HepG2 (cell line): Measurements from ENCODE around the gene JAGN1. TPM values are rescaled to one million over a fixed set of nuclear protein-coding genes. Genes with fewer than 3 reads are reported as not detected.

Experiments used
- GLI4 ChIP-seq: sonication (generic); formaldehyde crosslinking; IDR thresholded peaks from 2 replicates; pipeline ENCODE4 v1.5.1; 2020; ENCODE audit warnings: missing genetic modification reagents, mild to moderate bottlenecking, moderate library complexity, borderline replicate concordance
- HOMEZ ChIP-seq: IDR thresholded peaks from 2 replicates; pipeline ENCODE4 v1.6.1; 2016; ENCODE audit warnings: low read depth
- IRF2 ChIP-seq: IDR thresholded peaks from 2 replicates; pipeline ENCODE4 v1.6.1; 2018; ENCODE audit warnings: missing genetic modification reagents, missing compliant biosample characterization
- JDP2 ChIP-seq: sonication (generic); formaldehyde crosslinking; IDR thresholded peaks from 2 replicates; pipeline ENCODE4 v1.8.1; 2022; ENCODE audit warnings: missing genetic modification reagents, borderline replicate concordance
- LBX2 ChIP-seq: sonication (generic); formaldehyde crosslinking; IDR thresholded peaks from 2 replicates; pipeline ENCODE4 v1.5.0; 2020; ENCODE audit warnings: missing genetic modification reagents, mild to moderate bottlenecking, borderline replicate concordance
- NR0B2 ChIP-seq: sonication (generic); formaldehyde crosslinking; IDR thresholded peaks from 2 replicates; pipeline ENCODE4 v1.4.0; 2020; ENCODE audit warnings: mild to moderate bottlenecking, missing genetic modification reagents
- PITX1 ChIP-seq: sonication (generic); formaldehyde crosslinking; IDR thresholded peaks from 2 replicates; pipeline ENCODE4 v1.5.1; 2020; ENCODE audit warnings: mild to moderate bottlenecking, missing genetic modification reagents
- RAD21 ChIP-seq: fragments of 450-650 bp; formaldehyde crosslinking; IDR thresholded peaks from 2 replicates; pipeline ENCODE4 v1.5.0; 2020; ENCODE audit warnings: mild to moderate bottlenecking
- SAFB2 ChIP-seq: sonication (generic); formaldehyde crosslinking; IDR thresholded peaks from 2 replicates; pipeline ENCODE4 v1.5.1; 2020; ENCODE audit warnings: missing genetic modification reagents, low read depth, mild to moderate bottlenecking, borderline replicate concordance
- TAF1 ChIP-seq: sonication (generic); formaldehyde crosslinking; IDR thresholded peaks from 2 replicates; pipeline ENCODE4 v1.4.0; 2020; ENCODE audit warnings: missing genetic modification reagents
- TEAD2 ChIP-seq: sonication (generic); formaldehyde crosslinking; IDR thresholded peaks from 2 replicates; pipeline ENCODE4 v1.9.0; 2021; ENCODE audit warnings: missing genetic modification reagents
- THAP7 ChIP-seq: sonication (generic); formaldehyde crosslinking; IDR thresholded peaks from 2 replicates; pipeline ENCODE4 v1.8.1; 2023; ENCODE audit warnings: mild to moderate bottlenecking, missing genetic modification reagents
- TRAFD1 ChIP-seq: sonication (generic); formaldehyde crosslinking; IDR thresholded peaks from 2 replicates; pipeline ENCODE4 v1.5.1; 2020; ENCODE audit warnings: missing genetic modification reagents, mild to moderate bottlenecking, borderline replicate concordance
- UBTF ChIP-seq: sonication (generic); formaldehyde crosslinking; IDR thresholded peaks from 2 replicates; pipeline ENCODE4 v1.4.0; 2020; ENCODE audit warnings: mild to moderate bottlenecking, missing genetic modification reagents
- YEATS2 ChIP-seq: sonication (generic); formaldehyde crosslinking; IDR thresholded peaks from 2 replicates; pipeline ENCODE4 v1.4.0; 2020; ENCODE audit warnings: missing genetic modification reagents, borderline replicate concordance
- ZEB1 ChIP-seq: IDR thresholded peaks from 2 replicates; pipeline ENCODE4 v1.6.1; 2012; ENCODE audit warnings: mild to moderate bottlenecking, low read depth, inconsistent platforms; ENCODE audit not compliant: insufficient replicate concordance
- ZNF18 ChIP-seq: sonication (generic); formaldehyde crosslinking; IDR thresholded peaks from 2 replicates; pipeline ENCODE4 v1.8.0; 2022; ENCODE audit warnings: mild to moderate bottlenecking, missing genetic modification reagents; ENCODE audit not compliant: insufficient replicate concordance
- ZNF713 ChIP-seq: sonication (generic); formaldehyde crosslinking; IDR thresholded peaks from 2 replicates; pipeline ENCODE4 v1.4.0; 2020; ENCODE audit warnings: mild to moderate bottlenecking, missing genetic modification reagents
- ZNF766 ChIP-seq: sonication (generic); formaldehyde crosslinking; IDR thresholded peaks from 2 replicates; pipeline ENCODE4 v1.5.0; 2020; ENCODE audit warnings: missing genetic modification reagents, borderline replicate concordance
- polyA plus RNA-seq, 8 experiments: library from polyadenylated mRNA; depleted of rRNA in 3 of 8; stranded (reverse) in 7 of 8; unstranded in 1 of 8; fragments of >200 nt; fragmentation: Illumina TruSeq in 4 of 8; extraction: Trizol in 4 of 8; gene quantifications; 2 replicates each; pipeline versions ENCODE4 v1.2.1 to v1.2.3, GENCODE V29; 2011 to 2016; ENCODE audit warnings: low read depth in 4 of 8, missing spikeins in 1 of 8, mixed read lengths in 1 of 8; ENCODE audit not compliant: insufficient read depth in 1 of 8
- total RNA-seq, 5 experiments: library from RNA; depleted of rRNA; stranded (reverse); fragments of >200 nt; fragmentation: Illumina TruSeq; extraction: Trizol; gene quantifications; 2 replicates each; pipeline ENCODE4 v1.2.3, GENCODE V29; 2016; ENCODE audit warnings: low read depth in 1 of 5

The JAGN1 gene
- total and polyA plus RNA-seq, 2 of the 13 experiments (the other 11 are each of a cell fraction or from before 2014, with no cell fraction given), result 49.9 to 50.9 TPM

GRCh38 chr3:9932843-9933560, 42.6 kb downstream of the JAGN1 start (continued):
- peak; percentile 74 for TF ChIP-seq ZNF18 (CRISPR knock-in tag)
- peak; percentile 62 for TF ChIP-seq NR0B2
- TF ChIP-seq TAF1 (CRISPR knock-in tag), result peak; percentile 54
- TF ChIP-seq THAP7 (CRISPR knock-in tag), result 0 out of 2 replicates have a peak, but pooled peaks have one; percentile 27
- no peak for TF ChIP-seq JDP2 (CRISPR knock-in tag)
- TF ChIP-seq SAFB2, result peak; percentile 63
- peak; percentile 65 for TF ChIP-seq ZNF766 (CRISPR knock-in tag)
- TF ChIP-seq UBTF (CRISPR knock-in tag), result peak; percentile 89; the same call in 1 of the 2 replicates
- no peak for TF ChIP-seq LBX2 (CRISPR knock-in tag)
- TF ChIP-seq HOMEZ (CRISPR knock-in tag), result no peak
- TF ChIP-seq ZEB1, result no peak
- TF ChIP-seq PITX1 (CRISPR knock-in tag), result 0 out of 2 replicates have a peak, but pooled peaks have one; percentile 25
- peak; percentile 26; the same call in 1 of the 2 replicates for TF ChIP-seq TEAD2 (CRISPR knock-in tag)
- no peak for TF ChIP-seq GLI4 (CRISPR knock-in tag)
- TF ChIP-seq ZNF713 (CRISPR knock-in tag), result no peak
- TF ChIP-seq RAD21, result peak; percentile 84
- 0 out of 2 replicates have a peak, but pooled peaks have one; percentile 13 for TF ChIP-seq YEATS2 (CRISPR knock-in tag)
- no peak for TF ChIP-seq TRAFD1 (CRISPR knock-in tag)
- no peak for TF ChIP-seq IRF2
